Progenitor cell of endocrine pancreas (in vitro differentiated cells): ENCODE measurements around the gene SRGAP2C. TPM values are rescaled to one million over a fixed set of nuclear protein-coding genes. Genes with fewer than 3 reads are reported as not detected.
"Not testable (repeated sequence)": the region's sequence is repeated elsewhere in the genome, so short reads cannot be mapped to it uniquely, and the experiment has no call there.

Source experiments
- DNase-seq: peaks from one replicate; pipeline ENCODE4 v3.0.0; 2021; ENCODE audit warnings: low spot score; ENCODE audit not compliant: unreplicated experiment
- H3K27ac Mint-ChIP-seq: 2 replicates; pipeline ENCODE4 v1.8.0; 2021; ENCODE audit warnings: mild to moderate bottlenecking, moderate library complexity, mixed read lengths
- H3K27me3 Mint-ChIP-seq: 2 replicates; pipeline ENCODE4 v1.8.0; 2021; ENCODE audit warnings: mixed read lengths
- H3K36me3 Mint-ChIP-seq: 2 replicates; pipeline ENCODE4 v1.8.0; 2022; ENCODE audit warnings: mixed read lengths; ENCODE audit not compliant: insufficient read depth
- H3K4me1 Mint-ChIP-seq: 2 replicates; pipeline ENCODE4 v1.8.0; 2021; ENCODE audit warnings: low read depth, mixed read lengths
- H3K4me3 Mint-ChIP-seq: 2 replicates; pipeline ENCODE4 v1.8.0; 2021; ENCODE audit warnings: low read depth, mild to moderate bottlenecking, moderate library complexity, mixed read lengths
- H3K9me3 Mint-ChIP-seq: 2 replicates; pipeline ENCODE4 v1.8.0; 2021; ENCODE audit warnings: low read depth, mixed read lengths
- total RNA-seq: library from RNA; stranded (reverse); gene quantifications from 2 replicates; pipeline ENCODE4 v1.2.1, GENCODE V29; 2021

The SRGAP2C gene
- total RNA-seq, 1 donor from 2014 or later, result 14.4 TPM

- H3K9me3 Mint-ChIP-seq, H3K36me3 Mint-ChIP-seq, H3K4me3 Mint-ChIP-seq, H3K4me1 Mint-ChIP-seq, H3K27me3 Mint-ChIP-seq, DNase-seq, H3K27ac Mint-ChIP-seq: not testable (repeated sequence)
Observed at GRCh38 chr1:121374851-121375367, 190.1 kb downstream of the SRGAP2C start.

- not testable (repeated sequence) for H3K36me3 Mint-ChIP-seq, H3K9me3 Mint-ChIP-seq, H3K27me3 Mint-ChIP-seq, DNase-seq, H3K4me3 Mint-ChIP-seq, H3K27ac Mint-ChIP-seq, H3K4me1 Mint-ChIP-seq
Observed at GRCh38 chr1:121376986-121377385, 192.2 kb downstream of the SRGAP2C start.

- DNase-seq, H3K36me3 Mint-ChIP-seq, H3K27ac Mint-ChIP-seq, H3K27me3 Mint-ChIP-seq, H3K4me3 Mint-ChIP-seq, H3K9me3 Mint-ChIP-seq, H3K4me1 Mint-ChIP-seq: not testable (repeated sequence)
Observed at GRCh38 chr1:121378757-121379156, 194.0 kb downstream of the SRGAP2C start.

GRCh38 chr1:121384754-121385153, 200.0 kb downstream of the SRGAP2C start:
- H3K36me3 Mint-ChIP-seq, H3K4me3 Mint-ChIP-seq, DNase-seq, H3K27me3 Mint-ChIP-seq, H3K9me3 Mint-ChIP-seq, H3K27ac Mint-ChIP-seq, H3K4me1 Mint-ChIP-seq: not testable (repeated sequence)

- not testable (repeated sequence) for H3K36me3 Mint-ChIP-seq, H3K27me3 Mint-ChIP-seq, H3K9me3 Mint-ChIP-seq, H3K4me3 Mint-ChIP-seq, H3K27ac Mint-ChIP-seq, H3K4me1 Mint-ChIP-seq, DNase-seq
Observed at GRCh38 chr1:121385162-121385561, 200.4 kb downstream of the SRGAP2C start.

GRCh38 chr1:121385563-121386288, 201.0 kb downstream of the SRGAP2C start:
- not testable (repeated sequence) for DNase-seq, H3K27ac Mint-ChIP-seq, H3K4me3 Mint-ChIP-seq, H3K27me3 Mint-ChIP-seq, H3K9me3 Mint-ChIP-seq, H3K4me1 Mint-ChIP-seq, H3K36me3 Mint-ChIP-seq

- not testable (repeated sequence) for H3K4me3 Mint-ChIP-seq, H3K9me3 Mint-ChIP-seq, H3K36me3 Mint-ChIP-seq, H3K27me3 Mint-ChIP-seq, H3K27ac Mint-ChIP-seq, H3K4me1 Mint-ChIP-seq, DNase-seq
Observed at GRCh38 chr1:121386319-121386948, 201.7 kb downstream of the SRGAP2C start.

GRCh38 chr1:121389895-121390560, 205.3 kb downstream of the SRGAP2C start:
- H3K9me3 Mint-ChIP-seq, H3K27me3 Mint-ChIP-seq, H3K4me3 Mint-ChIP-seq, H3K36me3 Mint-ChIP-seq, DNase-seq, H3K4me1 Mint-ChIP-seq, H3K27ac Mint-ChIP-seq: not testable (repeated sequence)

GRCh38 chr1:121392130-121392529, 207.4 kb downstream of the SRGAP2C start:
- H3K4me3 Mint-ChIP-seq, H3K27me3 Mint-ChIP-seq, DNase-seq, H3K36me3 Mint-ChIP-seq, H3K4me1 Mint-ChIP-seq, H3K27ac Mint-ChIP-seq, H3K9me3 Mint-ChIP-seq: not testable (repeated sequence)

- H3K27me3 Mint-ChIP-seq, result peaks cover 16% of the 10 kb centered on the region
- H3K9me3 Mint-ChIP-seq, DNase-seq, H3K27ac Mint-ChIP-seq, H3K36me3 Mint-ChIP-seq, H3K4me1 Mint-ChIP-seq: not testable (repeated sequence)
- H3K4me3 Mint-ChIP-seq, result peak overlapping the region; percentile 70
Observed at GRCh38 chr1:121395718-121396201, 211.0 kb downstream of the SRGAP2C start.

- Mint-ChIP-seq H3K9me3 (peaks cover 17% of the 10 kb centered on the region), H3K27ac (peak overlapping the region; percentile 89)
Observed at GRCh38 chr1:121396335-121397081, 211.7 kb downstream of the SRGAP2C start.

GRCh38 chr1:121397101-121397500, 212.3 kb downstream of the SRGAP2C start:
- not testable (repeated sequence) for H3K27ac Mint-ChIP-seq, H3K4me1 Mint-ChIP-seq, DNase-seq
- peaks cover 13% of the 10 kb centered on the region for H3K36me3 Mint-ChIP-seq
- peaks cover 17% of the 10 kb centered on the region for H3K9me3 Mint-ChIP-seq
- H3K27me3 Mint-ChIP-seq, result peaks cover 21% of the 10 kb centered on the region
- peak overlapping the region; percentile 81 for H3K4me3 Mint-ChIP-seq

More at GRCh38 chr1:121396335-121397081, 211.7 kb downstream of the SRGAP2C start:
- Mint-ChIP-seq H3K27me3 (peaks cover 21% of the 10 kb centered on the region), H3K4me3 (peak overlapping the region; percentile 81), H3K36me3 (peaks cover 12% of the 10 kb centered on the region)
- not testable (repeated sequence) for DNase-seq, H3K4me1 Mint-ChIP-seq
